ENCODE results near the gene MOGAT3. TPM values are rescaled to one million over a fixed set of nuclear protein-coding genes. Genes with fewer than 3 reads are reported as not detected.
A peak's percentile ranks its signal among the peaks of the same experiment; 100 is the strongest.

The MOGAT3 gene
- total and polyA plus RNA-seq, 8 donors = 1.7 to 2.3 TPM; not detected in 6

- peak; percentile 75 to 88 for DNase-seq
- intact Hi-C loops (cut with DNase I; ENCODE audit: low total_unique reads) = no loop called here
- Histone ChIP-seq H3K27me3 (peaks cover 49 to 100% (median 100%) of the 10 kb centered on the region in 3 donors), H3K4me3 (no peak overlapping the region), H3K27ac (no peak overlapping the region), H3K4me1 (peaks cover 34 to 71% (median 61%) of the 10 kb centered on the region in 4 donors), H3K9me3 (no peaks in the 10 kb centered on the region), H3K36me3 (no peaks in the 10 kb centered on the region)
- TF ChIP-seq POLR2AphosphoS5 (IDR thresholded peaks at IDR 0.05) (peak in 1 of 3 donors; percentile 12), EP300 (IDR thresholded peaks at IDR 0.05) (no peak), CTCF (IDR thresholded peaks at IDR 0.05) (peak in 5 of 7 experiments; percentile 68 to 88 (median 84)), POLR2A (IDR thresholded peaks at IDR 0.05) (no peak)
- 1 to 3% (median 2%) methylated on average over 28 to 33 of the region's 33 CpGs for WGBS, 5 donors
These were observed 30.8 kb downstream of the MOGAT3 start for GRCh38 chr7:101169838-101170551.

- Histone ChIP-seq H3K36me3 (no peaks in the 10 kb centered on the region), H3K9me3 (no peaks in the 10 kb centered on the region), H3K27ac (no peak overlapping the region), H3K4me3 (no peak overlapping the region), H3K4me1 (peaks cover 39 to 75% (median 64%) of the 10 kb centered on the region in 4 donors), H3K27me3 (peaks cover 49 to 100% (median 100%) of the 10 kb centered on the region in 3 donors)
- DNase-seq = no peak
- TF ChIP-seq EP300 (IDR thresholded peaks at IDR 0.05) (no peak), POLR2A (IDR thresholded peaks at IDR 0.05) (no peak), POLR2AphosphoS5 (IDR thresholded peaks at IDR 0.05) (no peak), CTCF (IDR thresholded peaks at IDR 0.05) (no peak)
- intact Hi-C loops (cut with DNase I; ENCODE audit: low total_unique reads) = no loop called here
- 0 to 4% (median 2%) methylated on average over 18 of the region's 18 CpGs for WGBS, 5 donors
These were observed 31.6 kb downstream of the MOGAT3 start for GRCh38 chr7:101169110-101169837.

GRCh38 chr7:101168412-101169049 lies 32.3 kb downstream of the MOGAT3 start:
- no peak overlapping the region for H3K4me3 ChIP-seq
- H3K36me3 ChIP-seq = no peaks in the 10 kb centered on the region
- H3K9me3 ChIP-seq = no peaks in the 10 kb centered on the region
- H3K27ac ChIP-seq = no peak overlapping the region
- peaks cover 40 to 75% (median 64%) of the 10 kb centered on the region in 4 donors for H3K4me1 ChIP-seq
- WGBS, 5 donors = 3 to 7% (median 4%) methylated on average over 5 to 6 of the region's 6 CpGs
- TF ChIP-seq POLR2A (IDR thresholded peaks at IDR 0.05) (no peak), POLR2AphosphoS5 (IDR thresholded peaks at IDR 0.05) (no peak), CTCF (IDR thresholded peaks at IDR 0.05) (no peak), EP300 (IDR thresholded peaks at IDR 0.05) (no peak)
- no peak for DNase-seq
- peaks cover 53 to 100% (median 100%) of the 10 kb centered on the region in 3 donors for H3K27me3 ChIP-seq
- intact Hi-C loops (cut with DNase I; ENCODE audit: low total_unique reads) = no loop called here

Data from stomach (tissue), 9 donors.